AG04450 (cell line): ENCODE results near the gene MEDAG. TPM values are rescaled to one million over a fixed set of nuclear protein-coding genes. Genes with fewer than 3 reads are reported as not detected.

ENCODE experiments used
- CTCF ChIA-PET: fragments of 300-600, 350-600 bp; formaldehyde crosslinking; extraction: SDS; loops from one replicate; lab custom pipeline; 2022; ENCODE audit warnings: antibody characterized with exemption, inconsistent platforms; lab: Charles Lee
- POLR2A ChIA-PET: fragments of 350-600 bp; formaldehyde crosslinking; extraction: SDS; loops from one replicate; lab custom pipeline; 2021; ENCODE audit warnings: antibody characterized with exemption, inconsistent platforms; lab: Yijun Ruan, JAX
- DNase-seq: peaks from one replicate; pipeline ENCODE4 v3.0.0-alpha.2; 2011; ENCODE audit warnings: low read depth, low spot score
- H3K27ac ChIP-seq: one replicate; pipeline ENCODE4 v1.5.1; 2012; ENCODE audit warnings: low read depth, low read length, control low read depth
- H3K27me3 ChIP-seq: one replicate; pipeline ENCODE4 v1.6.0; 2012; ENCODE audit warnings: low read length; ENCODE audit not compliant: control insufficient read depth, insufficient read depth
- H3K4me3 ChIP-seq: 2 replicates; pipeline ENCODE4 v1.5.1; 2011; ENCODE audit warnings: mild to moderate bottlenecking, low read depth, low read length, control low read depth
- H3K9me3 ChIP-seq: 2 replicates; pipeline ENCODE4 v1.5.1; 2012; ENCODE audit warnings: low read length; ENCODE audit not compliant: control insufficient read depth, insufficient read depth
- polyA plus RNA-seq: library from polyadenylated mRNA; depleted of rRNA; stranded (reverse); fragments of >200 nt; gene quantifications from 2 replicates; pipeline ENCODE4 v1.2.3, GENCODE V29; 2011
- TF ChIP-seq, protein P1 (sequence below): IDR thresholded peaks from 2 replicates; pipeline ENCODE4 v1.5.1; 2011; ENCODE audit warnings: low read depth, low read length, control low read depth, inconsistent platforms

The MEDAG gene
- polyA plus RNA-seq, 1 experiment: 3.7 TPM

DNA sequence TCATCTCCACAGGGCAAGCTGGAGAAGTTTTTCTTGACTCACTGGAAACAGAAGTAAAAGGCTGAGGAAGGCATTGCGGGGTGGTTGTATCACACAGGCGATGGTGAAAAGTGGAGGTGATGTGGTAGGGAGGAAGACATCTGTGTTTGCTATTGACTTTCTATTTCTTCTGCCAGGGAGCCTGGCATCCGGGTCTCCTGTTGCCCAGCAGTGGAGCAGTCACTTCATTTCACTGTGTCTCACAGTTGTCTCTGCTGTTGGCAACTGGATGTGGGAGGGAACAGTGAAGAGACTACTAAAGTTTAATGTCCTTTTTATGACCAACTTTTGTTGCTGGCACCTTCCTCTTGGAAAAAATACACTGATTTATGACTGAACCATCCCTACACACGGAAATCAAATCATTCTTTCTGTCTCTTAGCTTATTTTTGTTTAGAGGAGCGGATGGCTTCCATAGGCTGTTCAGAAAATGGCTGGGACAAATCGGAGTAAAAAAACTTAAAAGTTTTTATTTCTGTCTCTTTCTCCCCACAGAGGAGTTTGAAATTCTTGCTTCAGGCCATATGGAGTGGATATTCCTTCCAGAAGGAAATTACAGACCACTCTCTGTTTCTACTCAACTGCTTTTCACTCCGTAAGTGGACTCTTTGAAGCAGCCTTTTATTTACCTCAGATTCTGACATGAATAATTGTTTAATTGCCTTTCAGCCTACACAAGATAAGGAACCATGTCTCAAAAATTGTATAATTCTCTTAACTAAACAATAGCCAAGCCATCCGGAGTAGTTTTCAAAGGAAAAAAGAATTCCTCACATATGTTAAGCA is 23.8 kb upstream of the MEDAG start:
- ChIA-PET CTCF (interaction anchor here (1.9 kb wide), 1 partner anchor 11 kb away, joined by 8 read pairs; no protein-coding TSS in a partner anchor), POLR2A (no interaction called here)
- no peak for DNase-seq
- Histone ChIP-seq H3K4me3 (no peak overlapping the region), H3K27me3 (no peaks in the 10 kb centered on the region), H3K27ac (no peak overlapping the region), H3K9me3 (no peaks in the 10 kb centered on the region)
- TF ChIP-seq, protein P1, sequence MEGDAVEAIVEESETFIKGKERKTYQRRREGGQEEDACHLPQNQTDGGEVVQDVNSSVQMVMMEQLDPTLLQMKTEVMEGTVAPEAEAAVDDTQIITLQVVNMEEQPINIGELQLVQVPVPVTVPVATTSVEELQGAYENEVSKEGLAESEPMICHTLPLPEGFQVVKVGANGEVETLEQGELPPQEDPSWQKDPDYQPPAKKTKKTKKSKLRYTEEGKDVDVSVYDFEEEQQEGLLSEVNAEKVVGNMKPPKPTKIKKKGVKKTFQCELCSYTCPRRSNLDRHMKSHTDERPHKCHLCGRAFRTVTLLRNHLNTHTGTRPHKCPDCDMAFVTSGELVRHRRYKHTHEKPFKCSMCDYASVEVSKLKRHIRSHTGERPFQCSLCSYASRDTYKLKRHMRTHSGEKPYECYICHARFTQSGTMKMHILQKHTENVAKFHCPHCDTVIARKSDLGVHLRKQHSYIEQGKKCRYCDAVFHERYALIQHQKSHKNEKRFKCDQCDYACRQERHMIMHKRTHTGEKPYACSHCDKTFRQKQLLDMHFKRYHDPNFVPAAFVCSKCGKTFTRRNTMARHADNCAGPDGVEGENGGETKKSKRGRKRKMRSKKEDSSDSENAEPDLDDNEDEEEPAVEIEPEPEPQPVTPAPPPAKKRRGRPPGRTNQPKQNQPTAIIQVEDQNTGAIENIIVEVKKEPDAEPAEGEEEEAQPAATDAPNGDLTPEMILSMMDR: no peak

DNA sequence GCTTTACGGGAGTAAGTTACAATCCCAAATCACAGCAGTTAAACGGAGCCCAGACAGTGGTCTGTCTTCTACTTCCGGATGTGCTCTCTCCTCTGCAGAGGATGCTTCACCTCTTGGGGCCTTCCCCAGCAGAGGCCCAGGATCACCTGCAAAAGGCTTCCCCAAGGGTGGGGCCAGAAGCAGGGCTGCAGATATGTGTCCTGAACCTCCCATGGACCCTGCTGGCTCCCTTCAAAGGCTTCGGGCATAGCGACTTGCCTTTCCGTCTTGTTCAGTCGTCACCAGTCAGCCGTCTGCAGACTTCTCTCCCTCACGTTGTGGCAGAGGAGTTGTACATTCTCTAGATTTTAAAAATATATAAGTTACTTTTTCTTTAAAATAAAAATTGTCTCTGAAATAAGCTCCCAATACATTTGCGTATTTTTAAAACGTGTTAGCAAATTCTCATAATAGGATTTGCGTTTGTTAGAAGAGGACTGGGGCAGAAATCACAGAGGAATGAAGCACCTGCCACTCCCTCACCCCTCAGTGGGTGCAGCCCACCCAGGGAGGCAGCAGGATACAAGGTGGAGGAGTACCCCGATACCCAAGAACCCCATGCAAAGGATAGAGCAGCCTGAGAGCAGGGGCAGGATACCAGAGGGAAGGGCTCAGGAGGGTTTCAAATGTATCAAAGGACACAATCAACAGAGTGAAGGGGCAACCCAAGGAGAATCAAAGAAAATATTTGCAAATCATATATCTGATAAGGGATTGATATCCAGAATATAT is 22.9 kb upstream of the MEDAG start:
- Histone ChIP-seq H3K27me3 (no peaks in the 10 kb centered on the region), H3K9me3 (no peaks in the 10 kb centered on the region), H3K27ac (no peak overlapping the region), H3K4me3 (no peak overlapping the region)
- ChIA-PET POLR2A (no interaction called here), CTCF (no interaction called here)
- TF ChIP-seq, protein P1: no peak
- no peak for DNase-seq

DNA sequence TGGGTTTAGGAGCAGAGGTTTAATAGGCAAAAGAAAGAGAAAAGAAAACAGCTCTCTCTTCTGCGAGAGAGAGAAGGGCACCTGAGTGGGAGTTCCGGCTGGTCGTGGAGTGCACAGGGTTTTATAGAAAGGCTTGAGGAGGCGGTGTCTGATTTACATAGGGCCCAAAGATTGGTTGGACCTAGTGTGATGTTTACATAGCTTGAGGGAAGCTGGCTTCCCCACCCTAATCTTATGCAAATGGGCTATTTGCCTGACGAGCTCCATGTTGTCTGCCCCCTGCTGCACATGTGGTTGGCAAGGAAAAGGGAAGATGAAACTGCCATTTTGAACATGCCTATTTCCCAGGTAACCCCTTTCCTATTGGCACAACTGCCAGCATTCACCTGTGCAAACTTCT is 21.5 kb upstream of the MEDAG start:
- Histone ChIP-seq H3K27ac (no peak overlapping the region), H3K27me3 (no peaks in the 10 kb centered on the region), H3K9me3 (peaks cover 8% of the 10 kb centered on the region; the same call in 1 of the 2 replicates), H3K4me3 (no peak overlapping the region)
- ChIA-PET POLR2A (interaction anchor here (0.7 kb wide), 1 partner anchor 14 kb away, joined by 5 read pairs; no protein-coding TSS in a partner anchor), CTCF (interaction anchor here (1.5 kb wide), 1 partner anchor 8 kb away, joined by 10 read pairs; no protein-coding TSS in a partner anchor)
- no peak for DNase-seq
- TF ChIP-seq, protein P1: no peak

DNA sequence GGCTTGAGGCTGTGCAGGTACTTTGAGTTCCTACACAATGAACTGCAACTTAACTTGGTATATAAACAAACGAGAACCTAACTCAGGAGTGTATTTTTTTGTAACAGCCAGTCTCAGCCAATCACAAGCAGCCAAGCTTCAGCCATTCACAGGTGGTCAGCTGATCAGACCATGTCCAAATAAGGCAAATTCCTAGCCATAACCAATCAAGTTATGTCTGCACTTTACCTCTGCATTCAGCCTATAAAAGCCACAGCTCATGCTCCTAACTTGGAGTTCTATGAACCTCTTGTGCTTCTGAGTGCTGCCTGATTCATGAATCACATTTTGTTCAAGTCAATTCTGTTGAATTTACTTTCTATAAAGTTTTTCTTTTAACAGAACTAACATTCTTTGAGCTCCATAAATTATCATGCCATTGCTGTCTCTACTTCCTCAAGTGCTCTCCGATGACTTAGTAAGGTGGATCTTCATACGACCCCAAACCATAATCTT is 16.8 kb upstream of the MEDAG start:
- ChIA-PET CTCF (no interaction called here), POLR2A (no interaction called here)
- TF ChIP-seq, protein P1: no peak
- no peak overlapping the region for H3K4me3 ChIP-seq
- H3K9me3 ChIP-seq: peaks cover 8% of the 10 kb centered on the region; the same call in 1 of the 2 replicates
- no peaks in the 10 kb centered on the region for H3K27me3 ChIP-seq
- no peak overlapping the region for H3K27ac ChIP-seq
- DNase-seq: no peak
